Forelimb muscle (tissue), 1 donor: ENCODE measurements around the gene ZNF358. TPM values are rescaled to one million over a fixed set of nuclear protein-coding genes. Genes with fewer than 3 reads are reported as not detected.

ENCODE experiments used
- DNase-seq: peaks from one replicate; pipeline ENCODE4 v3.0.0-alpha.2; 2013; ENCODE audit warnings: low read depth
- polyA plus RNA-seq: library from polyadenylated mRNA; unstranded; fragments of 120-200 nt; gene quantifications from one replicate; pipeline ENCODE4 v1.2.1, GENCODE V29; 2013; ENCODE audit not compliant: insufficient read length

ZNF358 gene
- polyA plus RNA-seq, 1 donor, result 53.0 TPM

- DNase-seq, result no peak
Observed at GRCh38 chr19:7520131-7521051, 4.5 kb downstream of the ZNF358 start.

- no peak for DNase-seq
Observed at GRCh38 chr19:7521551-7522071, 5.7 kb downstream of the ZNF358 start.

GRCh38 chr19:7522072-7522922 is 6.4 kb downstream of the ZNF358 start, which contains the start of gene MCOLN1:
MCOLN1 (plus strand) TSS chr19:7522624; CDS start chr19:7522751, 127 bp downstream.
- peak; percentile 89 for DNase-seq

GRCh38 chr19:7522923-7523667 is 7.2 kb downstream of the ZNF358 start:
- DNase-seq, result no peak

GRCh38 chr19:7524523-7524922 is 8.6 kb downstream of the ZNF358 start:
- no peak for DNase-seq

- DNase-seq, result no peak
Observed at GRCh38 chr19:7524992-7525739, 9.3 kb downstream of the ZNF358 start.

- no peak for DNase-seq
Observed at GRCh38 chr19:7526059-7526929, 10.4 kb downstream of the ZNF358 start.

GRCh38 chr19:7527516-7528191 is 11.8 kb downstream of the ZNF358 start:
- DNase-seq, result no peak

- no peak for DNase-seq
Observed at GRCh38 chr19:7528192-7528519, 12.3 kb downstream of the ZNF358 start.

- DNase-seq, result no peak
Observed at GRCh38 chr19:7528522-7529245, 12.8 kb downstream of the ZNF358 start.

- no peak for DNase-seq
Observed at GRCh38 chr19:7529246-7529600, 13.3 kb downstream of the ZNF358 start.

- DNase-seq, result no peak
Observed at GRCh38 chr19:7529610-7530490, 13.9 kb downstream of the ZNF358 start.

GRCh38 chr19:7533281-7533885 is 17.5 kb downstream of the ZNF358 start:
- DNase-seq, result no peak

GRCh38 chr19:7533925-7534480 is 18.1 kb downstream of the ZNF358 start:
- DNase-seq, result peak; percentile 73

GRCh38 chr19:7534531-7535046 is 18.7 kb downstream of the ZNF358 start:
- peak; percentile 68 for DNase-seq
